H9 (cell line): ENCODE results near the gene CHMP1A. TPM values are rescaled to one million over a fixed set of nuclear protein-coding genes. Genes with fewer than 3 reads are reported as not detected.

Source experiments
- DNase-seq: peaks from one replicate; pipeline ENCODE4 v3.0.0-alpha.2; 2017
- H2AFZ ChIP-seq: one replicate; pipeline ENCODE4 v1.6.1; 2013; ENCODE audit warnings: mild to moderate bottlenecking, low read length, control low read depth, moderate library complexity
- H2AK5ac ChIP-seq: 2 replicates; pipeline ENCODE4 v1.6.1; 2013; ENCODE audit warnings: low read length, control low read depth, mixed read lengths; ENCODE audit not compliant: insufficient read length
- H2BK120ac ChIP-seq: one replicate; pipeline ENCODE4 v1.6.1; 2013; ENCODE audit warnings: low read depth, mild to moderate bottlenecking, low read length, control low read depth, inconsistent platforms; ENCODE audit not compliant: poor library complexity, severe bottlenecking
- H2BK12ac ChIP-seq: 2 replicates; pipeline ENCODE4 v1.6.1; 2013; ENCODE audit warnings: low read length, control low read depth, mixed read lengths, low read depth; ENCODE audit not compliant: insufficient read length
- H2BK15ac ChIP-seq: 2 replicates; pipeline ENCODE4 v1.6.1; 2013; ENCODE audit warnings: low read depth, low read length, control low read depth
- H2BK20ac ChIP-seq: one replicate; pipeline ENCODE4 v1.6.1; 2013; ENCODE audit warnings: low read depth, mild to moderate bottlenecking, low read length, control low read depth, inconsistent platforms; ENCODE audit not compliant: poor library complexity, severe bottlenecking
- H2BK5ac ChIP-seq: 2 replicates; pipeline ENCODE4 v1.6.1; 2013; ENCODE audit warnings: low read length, control low read depth, mixed read lengths; ENCODE audit not compliant: insufficient read length
- H3K14ac ChIP-seq: 2 replicates; pipeline ENCODE4 v1.6.1; 2013; ENCODE audit warnings: low read length, control low read depth; ENCODE audit not compliant: insufficient read depth
- H3K18ac ChIP-seq: 2 replicates; pipeline ENCODE4 v1.6.1; 2013; ENCODE audit warnings: low read depth, mild to moderate bottlenecking, mixed read lengths, low read length, control low read depth; ENCODE audit not compliant: insufficient read length
- H3K23ac ChIP-seq: 2 replicates; pipeline ENCODE4 v1.6.1; 2013; ENCODE audit warnings: low read length, control low read depth, mixed read lengths, low read depth; ENCODE audit not compliant: insufficient read length
- H3K23me2 ChIP-seq: 2 replicates; pipeline ENCODE4 v1.6.1; 2013; ENCODE audit warnings: low read depth, mild to moderate bottlenecking, mixed read lengths, low read length, control low read depth; ENCODE audit not compliant: insufficient read length, poor library complexity, severe bottlenecking
- H3K27ac ChIP-seq: 2 replicates; pipeline ENCODE4 v1.5.1; 2013; ENCODE audit warnings: low read length, control low read depth, mixed read lengths, low read depth; ENCODE audit not compliant: insufficient read length
- H3K27me3 ChIP-seq: 2 replicates; pipeline ENCODE4 v1.6.1; 2013; ENCODE audit warnings: low read length, control low read depth, inconsistent platforms; ENCODE audit not compliant: insufficient read depth
- H3K4ac ChIP-seq: 2 replicates; pipeline ENCODE4 v1.6.1; 2013; ENCODE audit warnings: low read depth, mild to moderate bottlenecking, control low read depth, inconsistent platforms, low read length, moderate library complexity
- H3K4me1 ChIP-seq: 2 replicates; pipeline ENCODE4 v1.6.1; 2013; ENCODE audit warnings: low read length, control low read depth, inconsistent platforms; ENCODE audit not compliant: insufficient read depth
- H3K4me2 ChIP-seq: 2 replicates; pipeline ENCODE4 v1.6.1; 2013; ENCODE audit warnings: low read length, control low read depth, mixed read lengths; ENCODE audit not compliant: insufficient read length, insufficient read depth
- H3K56ac ChIP-seq: 2 replicates; pipeline ENCODE4 v1.6.1; 2013; ENCODE audit warnings: low read depth, mild to moderate bottlenecking, mixed read lengths, low read length, control low read depth; ENCODE audit not compliant: insufficient read length
- H3K79me1 ChIP-seq: 2 replicates; pipeline ENCODE4 v1.6.1; 2013; ENCODE audit warnings: low read depth, mild to moderate bottlenecking, moderate library complexity, low read length, control low read depth, inconsistent platforms; ENCODE audit not compliant: insufficient read depth, poor library complexity, severe bottlenecking
- H3K79me2 ChIP-seq: 2 replicates; pipeline ENCODE4 v1.6.1; 2013; ENCODE audit warnings: low read length, control low read depth, inconsistent platforms; ENCODE audit not compliant: insufficient read depth
- H3K9ac ChIP-seq: 2 replicates; pipeline ENCODE4 v1.6.1; 2013; ENCODE audit warnings: low read length, control low read depth, mixed read lengths; ENCODE audit not compliant: insufficient read length; ENCODE audit errors: extremely low read depth
- H3K9me3 ChIP-seq: one replicate; pipeline ENCODE4 v1.6.1; 2013; ENCODE audit warnings: low read depth, low read length, inconsistent platforms; ENCODE audit not compliant: control insufficient read depth
- H3T11ph ChIP-seq: one replicate; pipeline ENCODE4 v1.6.1; 2013; ENCODE audit warnings: mild to moderate bottlenecking, low read length, control low read depth, inconsistent platforms
- H4K20me1 ChIP-seq: one replicate; pipeline ENCODE4 v1.6.1; 2013; ENCODE audit not compliant: control insufficient read depth, insufficient read length, insufficient read depth
- H4K5ac ChIP-seq: 2 replicates; pipeline ENCODE4 v1.6.1; 2013; ENCODE audit warnings: low read depth, mild to moderate bottlenecking, mixed read lengths, low read length, control low read depth; ENCODE audit not compliant: insufficient read length
- H4K8ac ChIP-seq: replicated peaks from 2 replicates; pipeline ENCODE4 v1.6.1; 2013; ENCODE audit warnings: low read length, control low read depth, mixed read lengths, low read depth; ENCODE audit not compliant: insufficient read length
- H4K91ac ChIP-seq: 2 replicates; pipeline ENCODE4 v1.6.1; 2013; ENCODE audit warnings: low read depth, mild to moderate bottlenecking, moderate library complexity, mixed read lengths, low read length, control low read depth; ENCODE audit not compliant: insufficient read length
- H3K27ac Mint-ChIP-seq, 3 experiments: 2 replicates in 2 of 3; 3 replicates in 1 of 3; pipeline ENCODE4 v1.8.0; 2020 to 2021; ENCODE audit warnings: mixed read lengths in 3 of 3, mild to moderate bottlenecking in 1 of 3, moderate library complexity in 1 of 3
- H3K27me3 Mint-ChIP-seq: 2 replicates; pipeline ENCODE4 v1.8.0; 2021; ENCODE audit warnings: low read depth, mild to moderate bottlenecking, moderate library complexity, mixed read lengths
- H3K36me3 Mint-ChIP-seq, 3 experiments: 2 replicates in 2 of 3; 3 replicates in 1 of 3; pipeline ENCODE4 v1.8.0; 2020 to 2021; ENCODE audit warnings: low read depth in 3 of 3, mixed read lengths in 3 of 3; ENCODE audit not compliant: insufficient read depth in 1 of 3
- H3K4me1 Mint-ChIP-seq, 2 experiments: 2 replicates each; pipeline ENCODE4 v1.8.0; 2020; ENCODE audit warnings: mixed read lengths in 2 of 2
- H3K4me3 Mint-ChIP-seq, 2 experiments: 2 replicates in 1 of 2; 3 replicates in 1 of 2; pipeline ENCODE4 v1.8.0; 2020 to 2021; ENCODE audit warnings: mild to moderate bottlenecking in 2 of 2, mixed read lengths in 2 of 2, moderate library complexity in 1 of 2
- H3K9me3 Mint-ChIP-seq, 2 experiments: 2 replicates in 1 of 2; 3 replicates in 1 of 2; pipeline ENCODE4 v1.8.0; 2020; ENCODE audit warnings: mild to moderate bottlenecking in 2 of 2, mixed read lengths in 2 of 2, moderate library complexity in 1 of 2
- CTCF ChIP-seq: fragments of 200-600 bp; sonication (generic); conservative IDR thresholded peaks from 3 replicates; pipeline ENCODE4 v1.8.0; 2021; ENCODE audit warnings: antibody characterized with exemption, mild to moderate bottlenecking
- WGBS: extraction: QIAGEN DNeasy Blood & Tissue Kit; methylation state at CpG from one replicate; pipeline ENCODE4 v1.1.7; 2013; ENCODE audit warnings: missing lambda C conversion rate, low lambda C conversion rate, mixed read lengths; ENCODE audit not compliant: insufficient read length; ENCODE audit errors: extremely low coverage; 5-methylcytosine and 5-hydroxymethylcytosine counted together
- total RNA-seq: library from RNA; stranded (reverse); gene quantifications from 2 replicates; pipeline ENCODE4 v1.2.1, GENCODE V29; 2021

Gene CHMP1A
- total RNA-seq, 1 experiment from 2014 or later = 89.6 TPM

- H3K27ac Mint-ChIP-seq = no peak overlapping the region
- no peak for TF ChIP-seq CTCF
These were observed 20.8 kb upstream of the CHMP1A start for GRCh38 chr16:89678258-89678657.

More at GRCh38 chr16:89678258-89678657, 20.8 kb upstream of the CHMP1A start:
- Histone ChIP-seq H3K23me2 (no peaks in the 10 kb centered on the region), H3K4ac (no peak overlapping the region), H3K23ac (no peak overlapping the region), H3K9ac (no peak overlapping the region), H3K4me1 (no peaks in the 10 kb centered on the region), H2BK12ac (no peak overlapping the region), H2BK5ac (no peak overlapping the region), H3K56ac (no peak overlapping the region), H2AK5ac (no peak overlapping the region), H3T11ph (no peak overlapping the region), H3K27ac (no peak overlapping the region), H4K20me1 (no peaks in the 10 kb centered on the region), H3K9me3 (peaks cover 32% of the 10 kb centered on the region), H4K8ac (no peak overlapping the region), H3K18ac (no peak overlapping the region), H4K5ac (no peak overlapping the region), H3K14ac (no peak overlapping the region), H2BK20ac (no peak overlapping the region), H2BK120ac (no peak overlapping the region), H2AFZ (no peak overlapping the region), H3K79me1 (no peaks in the 10 kb centered on the region), H3K79me2 (no peaks in the 10 kb centered on the region), H2BK15ac (no peak overlapping the region), H3K4me2 (no peak overlapping the region), H4K91ac (no peak overlapping the region), H3K27me3 (no peaks in the 10 kb centered on the region)
- Mint-ChIP-seq H3K27me3 (peaks cover 2% of the 10 kb centered on the region; the same call in 1 of the 2 replicates), H3K4me1 (no peaks in the 10 kb centered on the region), H3K9me3 (peaks cover 71 to 81% of the 10 kb centered on the region in 2 experiments), H3K4me3 (no peak overlapping the region), H3K36me3 (peaks cover 41 to 53% (median 52%) of the 10 kb centered on the region in 3 experiments)
- no CpG with 5 or more reads among the region's 2 CpGs for WGBS
- DNase-seq = no peak
